ENCODE results near the gene CARHSP1.
A peak's percentile ranks its signal among the peaks of the same experiment; 100 is the strongest.
"Not testable (repeated sequence)": the region's sequence is repeated elsewhere in the genome, so short reads cannot be mapped to it uniquely, and the experiment has no call there.

CARHSP1 gene

DNA sequence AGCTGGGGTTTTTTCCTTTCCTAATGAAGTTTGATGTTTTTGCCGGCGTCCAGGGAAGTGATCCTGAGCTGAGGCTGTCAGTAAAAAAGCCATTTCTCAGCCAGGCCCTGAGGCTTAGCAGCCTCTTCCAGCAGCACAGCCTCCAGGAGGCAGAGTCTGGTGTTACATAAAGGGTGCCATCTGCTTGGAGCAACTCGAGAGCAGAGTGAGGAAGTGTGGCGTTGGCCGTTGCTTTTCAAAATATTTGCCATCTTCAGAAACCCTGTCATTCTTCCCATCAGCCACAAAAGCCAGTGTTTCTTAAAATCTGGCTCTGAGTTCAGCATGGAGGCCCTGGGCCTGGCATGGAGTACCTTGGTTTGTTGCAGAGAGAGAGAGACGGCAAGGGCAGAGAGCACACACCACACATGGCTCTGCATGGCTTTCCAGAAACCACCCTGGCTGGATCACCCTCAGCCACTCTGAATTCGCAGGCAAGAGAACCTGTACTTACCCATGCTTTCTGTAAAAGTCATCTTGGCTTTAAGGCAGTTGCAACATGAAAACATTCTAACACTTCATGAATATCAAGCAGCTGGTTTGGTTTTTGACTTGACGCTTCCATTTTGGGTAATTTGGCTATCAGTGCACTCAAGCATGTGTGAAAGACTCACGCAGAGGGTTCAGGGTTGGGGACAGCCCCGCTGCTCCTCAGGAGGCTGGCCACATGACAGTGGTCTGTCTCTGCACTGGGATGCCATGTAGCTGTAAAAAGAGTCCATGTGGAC, 50.1 kb downstream of the CARHSP1 start:
- Mint-ChIP-seq H3K27me3 (no peaks in the 10 kb centered on the region), H3K4me1 (ENCODE audit: low read depth) (peaks cover 28% of the 10 kb centered on the region), H3K36me3 (ENCODE audit: low read depth) (peaks cover 95% of the 10 kb centered on the region), H3K9me3 (no peaks in the 10 kb centered on the region), H3K4me3 (no peak overlapping the region), H3K27ac (no peak overlapping the region)
- no peak for DNase-seq

DNA sequence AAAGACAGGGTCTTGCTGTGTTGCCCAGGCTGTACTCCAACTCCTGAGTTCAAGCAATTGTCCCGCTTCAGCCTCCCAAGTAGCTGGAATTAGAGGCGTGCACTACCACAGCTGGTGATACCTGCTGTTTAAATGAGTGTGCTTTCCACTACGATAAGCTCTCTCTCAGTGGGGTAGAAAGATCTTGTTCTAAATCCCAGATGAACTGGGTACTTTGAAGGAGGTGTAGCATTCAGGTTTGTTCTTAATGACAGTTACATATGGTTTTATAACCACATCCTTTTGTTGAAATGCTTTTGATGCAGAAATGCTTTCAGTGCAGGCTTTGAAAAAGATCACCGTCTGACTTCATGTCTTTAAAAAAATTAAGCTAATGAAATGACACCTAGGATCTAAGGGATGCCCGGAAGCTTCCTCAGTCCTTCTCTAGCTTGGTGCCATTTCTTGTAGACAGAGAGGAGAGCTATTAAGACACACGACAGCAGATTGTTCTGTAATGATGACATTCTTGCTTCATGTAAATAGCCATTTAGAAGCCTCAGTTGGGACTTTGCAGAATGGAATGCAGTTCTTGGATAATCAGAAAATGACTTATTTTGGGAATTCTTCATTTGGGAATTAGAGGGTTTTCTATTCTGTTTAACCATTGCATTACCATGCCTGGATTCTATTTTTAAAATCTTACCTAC, 51.7 kb downstream of the CARHSP1 start:
- H3K36me3 Mint-ChIP-seq (ENCODE audit: low read depth), result peaks cover 95% of the 10 kb centered on the region

DNA sequence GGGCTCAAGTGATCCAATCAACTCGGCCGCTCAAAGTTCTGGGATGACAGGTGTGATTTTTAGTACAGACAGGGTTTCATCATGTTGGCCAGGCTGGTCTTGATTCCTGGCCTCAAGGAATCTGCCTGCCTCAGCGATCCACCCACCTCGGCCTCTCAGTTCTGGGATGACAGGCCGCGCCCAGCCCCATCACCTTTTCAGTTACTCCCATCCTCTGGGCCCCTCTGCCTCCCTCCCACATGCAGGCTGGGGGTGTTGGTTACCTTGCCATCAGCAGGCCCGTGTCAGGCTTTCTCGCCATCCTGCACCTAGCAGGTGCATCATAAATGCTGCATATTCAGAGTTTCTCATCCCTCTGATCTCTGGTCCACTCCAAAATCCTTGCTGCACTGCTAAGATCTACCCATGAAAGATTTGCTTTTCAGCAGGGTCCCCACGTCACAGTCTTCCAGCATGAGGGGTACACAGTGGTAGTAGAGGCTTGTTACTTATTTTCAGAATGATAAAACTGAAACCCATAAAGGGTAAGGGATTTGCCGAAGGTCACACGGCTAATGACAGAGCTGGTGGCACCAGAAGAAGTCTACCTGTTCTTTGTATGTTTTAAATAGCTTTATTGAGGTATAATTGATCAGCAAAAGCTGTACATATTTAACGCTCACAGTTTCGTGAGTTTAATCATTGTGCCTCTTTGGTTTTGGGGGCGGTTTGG, 54.6 kb downstream of the CARHSP1 start:
- H3K27ac Mint-ChIP-seq, result peak overlapping the region; percentile 62
- H3K9me3 Mint-ChIP-seq, result no peaks in the 10 kb centered on the region
- H3K4me3 Mint-ChIP-seq, result no peak overlapping the region
- no peaks in the 10 kb centered on the region for H3K27me3 Mint-ChIP-seq
- peaks cover 34% of the 10 kb centered on the region for H3K4me1 Mint-ChIP-seq (ENCODE audit: low read depth)
- no peak for DNase-seq
- peaks cover 95% of the 10 kb centered on the region for H3K36me3 Mint-ChIP-seq (ENCODE audit: low read depth)

More for the DNA sequence above, 51.7 kb downstream of the CARHSP1 start:
- no peak overlapping the region for H3K4me3 Mint-ChIP-seq
- no peaks in the 10 kb centered on the region for H3K27me3 Mint-ChIP-seq
- peak overlapping the region; percentile 80 for H3K27ac Mint-ChIP-seq
- no peak for DNase-seq
- H3K9me3 Mint-ChIP-seq, result no peaks in the 10 kb centered on the region
- H3K4me1 Mint-ChIP-seq (ENCODE audit: low read depth), result peaks cover 35% of the 10 kb centered on the region

DNA sequence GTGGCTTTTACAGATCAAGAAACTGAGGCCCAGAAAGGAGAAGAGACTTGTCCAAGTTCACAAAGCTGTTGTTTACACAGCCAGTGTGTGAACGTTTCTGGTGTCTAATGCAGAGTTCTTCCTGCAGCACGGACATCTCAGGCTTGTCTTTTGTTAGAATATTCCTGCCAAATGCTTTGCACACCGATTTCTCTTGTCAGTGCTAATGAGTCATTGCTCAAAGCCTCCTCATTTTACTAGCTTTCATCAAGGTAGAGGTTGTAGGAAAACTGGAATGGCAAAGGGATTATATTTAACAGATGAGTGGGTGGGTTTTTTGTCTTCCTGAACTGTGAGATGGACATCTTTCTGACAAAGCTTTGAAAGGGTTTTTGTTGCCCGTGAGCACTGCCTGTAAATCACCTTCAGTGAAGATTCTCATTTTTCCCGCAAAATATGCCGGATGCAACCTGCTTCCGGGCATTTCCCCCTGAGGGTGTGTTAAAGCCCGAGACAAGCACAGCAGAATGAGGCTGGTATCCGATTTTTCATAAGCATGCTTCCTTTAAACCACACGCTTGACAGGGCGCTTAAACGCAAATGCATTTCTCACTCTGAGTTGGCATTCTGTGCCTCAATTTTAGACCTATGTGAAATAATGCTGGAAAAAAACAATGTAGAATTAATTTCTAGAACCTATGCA, 56.5 kb downstream of the CARHSP1 start:
- Mint-ChIP-seq H3K27me3 (no peaks in the 10 kb centered on the region), H3K27ac (peak overlapping the region; percentile 47), H3K36me3 (ENCODE audit: low read depth) (peaks cover 95% of the 10 kb centered on the region), H3K4me3 (no peak overlapping the region), H3K9me3 (no peaks in the 10 kb centered on the region), H3K4me1 (ENCODE audit: low read depth) (peaks cover 30% of the 10 kb centered on the region)
- no peak for DNase-seq

DNA sequence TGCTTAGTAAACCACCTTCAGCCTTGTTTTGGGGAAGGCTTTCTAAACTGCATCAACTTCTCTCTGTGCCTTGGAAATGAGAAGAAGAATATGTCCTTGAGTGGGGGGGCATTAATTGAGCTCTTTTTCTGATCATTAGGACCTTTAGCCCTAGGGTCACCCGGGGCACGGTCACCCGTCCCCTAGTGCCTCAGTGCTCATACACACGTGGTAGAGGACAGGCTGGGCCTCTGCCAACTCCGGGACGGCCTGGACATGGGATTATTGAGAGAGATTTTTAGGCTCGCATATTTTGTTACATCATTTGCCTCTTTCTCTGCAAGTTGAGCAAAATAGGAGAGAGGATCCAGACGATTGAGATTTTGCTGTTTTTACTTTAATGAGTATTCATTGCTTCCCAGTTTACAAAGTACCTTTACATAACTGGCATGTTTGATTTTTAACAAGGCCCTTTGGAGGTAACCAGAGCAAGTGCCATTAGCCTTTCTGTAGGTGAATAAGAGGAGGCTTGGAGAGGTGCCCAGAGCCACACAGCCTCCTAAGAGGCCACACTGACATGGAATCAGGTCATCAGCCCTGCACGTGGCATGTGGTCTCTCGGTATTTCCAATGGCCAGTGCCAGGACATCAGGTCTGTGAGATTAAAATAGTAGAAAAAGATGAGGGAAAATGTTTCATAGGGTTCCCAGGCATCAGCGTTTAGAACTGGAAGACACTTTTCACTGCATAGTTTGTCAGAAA, 60.0 kb downstream of the CARHSP1 start:
- no peak overlapping the region for H3K4me3 Mint-ChIP-seq
- DNase-seq, result no peak
- peaks cover 97% of the 10 kb centered on the region for H3K36me3 Mint-ChIP-seq (ENCODE audit: low read depth)
- no peaks in the 10 kb centered on the region for H3K27me3 Mint-ChIP-seq
- H3K27ac Mint-ChIP-seq, result no peak overlapping the region
- no peaks in the 10 kb centered on the region for H3K9me3 Mint-ChIP-seq
- H3K4me1 Mint-ChIP-seq (ENCODE audit: low read depth), result peaks cover 11% of the 10 kb centered on the region

DNA sequence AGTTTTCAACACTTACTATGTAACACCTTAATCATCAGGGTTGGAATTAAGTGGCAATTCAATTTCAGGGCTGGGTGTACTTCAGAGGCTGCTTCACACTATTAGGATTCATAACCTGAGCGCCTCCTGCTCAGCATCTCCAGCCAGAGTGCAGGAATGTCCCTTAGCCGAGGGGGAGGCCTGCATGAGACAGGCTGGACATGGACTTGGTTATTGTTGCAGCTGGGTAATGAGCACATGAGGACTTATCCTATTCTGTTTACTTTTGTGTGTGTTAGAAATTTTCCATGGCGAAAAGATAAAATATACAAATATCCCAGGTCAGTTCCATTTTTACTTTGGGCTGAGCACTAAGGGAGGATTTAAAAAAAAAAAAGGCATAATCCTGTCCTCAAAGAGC, 60.8 kb downstream of the CARHSP1 start:
- peaks cover 9% of the 10 kb centered on the region for H3K4me1 Mint-ChIP-seq (ENCODE audit: low read depth)
- no peak overlapping the region for H3K27ac Mint-ChIP-seq
- no peak overlapping the region for H3K4me3 Mint-ChIP-seq
- H3K9me3 Mint-ChIP-seq, result no peaks in the 10 kb centered on the region
- DNase-seq, result no peak
- H3K36me3 Mint-ChIP-seq (ENCODE audit: low read depth), result peaks cover 96% of the 10 kb centered on the region
- H3K27me3 Mint-ChIP-seq, result no peaks in the 10 kb centered on the region

DNA sequence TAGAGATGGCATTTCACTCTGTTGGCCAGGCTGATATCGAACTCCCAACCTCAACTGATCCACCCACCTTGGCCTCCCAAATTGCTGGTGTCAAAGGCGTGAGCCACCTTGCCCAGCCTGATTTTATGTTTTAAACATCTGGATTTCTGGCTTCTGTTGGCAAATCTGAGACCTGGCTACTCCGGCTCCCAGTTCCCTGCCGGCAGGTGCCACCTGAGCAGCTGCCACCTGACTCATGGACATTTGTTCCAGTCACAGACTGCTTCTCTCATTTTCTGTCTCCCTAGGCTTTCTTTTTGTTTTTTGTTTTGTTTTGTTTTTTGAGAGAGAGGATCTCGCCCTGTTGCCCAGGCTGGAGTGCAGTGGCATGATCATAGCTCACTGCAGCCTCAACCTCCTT, 61.6 kb downstream of the CARHSP1 start:
- Mint-ChIP-seq H3K36me3 (ENCODE audit: low read depth) (peaks cover 96% of the 10 kb centered on the region), H3K27me3 (no peaks in the 10 kb centered on the region), H3K4me1 (ENCODE audit: low read depth) (peaks cover 10% of the 10 kb centered on the region), H3K27ac (no peak overlapping the region), H3K4me3 (no peak overlapping the region), H3K9me3 (no peaks in the 10 kb centered on the region)
- DNase-seq, result no peak

DNA sequence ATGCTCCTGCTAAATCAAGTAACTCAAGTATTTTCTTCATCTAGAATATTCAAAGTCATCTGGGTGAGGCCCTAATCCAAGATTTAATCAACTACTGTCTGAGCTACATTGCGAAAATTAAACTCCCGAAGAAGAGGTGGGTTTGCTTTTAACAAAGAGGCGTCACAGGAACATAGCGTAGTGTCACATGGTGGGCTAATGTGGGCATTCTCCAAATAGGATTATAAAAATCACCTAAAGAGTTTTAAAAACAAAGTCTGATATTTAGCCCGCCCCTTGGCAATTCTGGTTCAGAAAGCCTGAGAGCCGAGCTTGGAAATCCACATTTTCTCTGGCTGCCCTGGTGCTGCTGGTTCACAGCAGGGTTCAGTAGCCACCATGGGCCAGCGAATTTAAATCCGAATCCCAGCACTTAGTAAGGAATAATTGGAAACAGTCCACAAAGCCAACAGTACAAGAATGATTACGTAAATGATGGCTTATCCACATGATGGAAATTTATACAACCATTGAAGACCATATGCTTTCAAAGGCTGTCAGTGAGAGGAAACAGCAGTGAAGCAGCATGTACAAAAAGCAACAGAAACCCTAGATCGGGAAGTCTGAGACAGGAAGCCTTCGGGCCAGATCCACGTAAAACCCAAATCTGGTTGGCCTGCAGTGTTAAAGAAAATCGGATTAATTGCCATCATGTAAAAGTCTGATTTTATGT, 62.4 kb downstream of the CARHSP1 start:
- Mint-ChIP-seq H3K4me3 (no peak overlapping the region), H3K9me3 (no peaks in the 10 kb centered on the region), H3K27ac (no peak overlapping the region), H3K4me1 (ENCODE audit: low read depth) (peaks cover 13% of the 10 kb centered on the region), H3K27me3 (no peaks in the 10 kb centered on the region), H3K36me3 (ENCODE audit: low read depth) (peaks cover 96% of the 10 kb centered on the region)
- no peak for DNase-seq

DNA sequence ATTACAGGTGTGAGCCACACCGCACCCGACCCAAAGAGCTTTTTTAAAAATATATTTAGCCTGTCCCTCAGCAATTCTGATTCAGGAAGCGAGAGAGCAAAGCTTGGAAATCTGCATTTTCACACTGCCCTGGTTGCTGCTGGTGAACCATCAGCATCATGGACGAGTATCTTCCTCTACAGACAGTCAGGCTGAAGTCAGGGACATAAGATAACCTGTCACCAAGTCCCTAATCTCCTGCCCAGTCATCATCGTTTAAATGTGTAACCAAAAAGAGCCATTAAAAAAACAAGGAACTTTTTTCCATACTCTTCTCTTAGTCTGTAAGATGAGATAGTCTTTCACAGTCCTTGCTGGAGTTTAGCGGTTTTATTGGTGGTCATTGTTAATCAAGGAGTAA, 64.5 kb downstream of the CARHSP1 start:
- Mint-ChIP-seq H3K4me1 (ENCODE audit: low read depth) (peaks cover 27% of the 10 kb centered on the region), H3K36me3 (ENCODE audit: low read depth) (peaks cover 96% of the 10 kb centered on the region), H3K4me3 (no peak overlapping the region), H3K9me3 (no peaks in the 10 kb centered on the region), H3K27ac (peak overlapping the region; percentile 26), H3K27me3 (no peaks in the 10 kb centered on the region)
- DNase-seq, result no peak

DNA sequence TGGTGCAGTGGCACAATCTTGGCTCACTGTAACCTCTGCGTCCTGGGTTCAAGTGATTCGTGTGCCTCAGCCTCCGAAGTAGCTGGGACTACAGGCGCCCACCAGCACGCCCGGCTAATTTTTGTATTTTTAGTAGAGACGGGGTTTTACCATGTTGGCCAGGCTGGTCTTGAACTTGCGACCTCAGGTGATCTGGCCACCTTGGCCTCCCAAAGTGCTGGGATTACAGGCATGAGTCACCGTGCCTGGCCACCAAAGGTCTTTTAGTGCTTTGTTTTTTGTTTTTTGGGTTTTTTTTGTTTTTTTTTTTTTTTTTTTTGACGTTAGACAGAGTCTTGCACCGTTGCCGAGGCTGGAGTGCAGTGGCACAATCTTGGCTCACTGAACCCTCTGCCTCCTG, 65.1 kb downstream of the CARHSP1 start:
- DNase-seq, H3K9me3 Mint-ChIP-seq, H3K4me3 Mint-ChIP-seq, H3K27me3 Mint-ChIP-seq, H3K27ac Mint-ChIP-seq: not testable (repeated sequence)
- peaks cover 32% of the 10 kb centered on the region for H3K4me1 Mint-ChIP-seq (ENCODE audit: low read depth)
- H3K36me3 Mint-ChIP-seq (ENCODE audit: low read depth), result peaks cover 96% of the 10 kb centered on the region

Measured in activated T-cell treated with anti-CD3 and anti-CD28 coated beads, Interleukin-2, amount 50 U/mL, for 24 hours (primary cell).